Measurements from ENCODE around the gene CCNF. TPM values are rescaled to one million over a fixed set of nuclear protein-coding genes. Genes with fewer than 3 reads are reported as not detected.

CCNF gene
- total and polyA plus RNA-seq, 5 donors from 2014 or later: 3.3 to 6.9 (median 6.6) TPM

DNA sequence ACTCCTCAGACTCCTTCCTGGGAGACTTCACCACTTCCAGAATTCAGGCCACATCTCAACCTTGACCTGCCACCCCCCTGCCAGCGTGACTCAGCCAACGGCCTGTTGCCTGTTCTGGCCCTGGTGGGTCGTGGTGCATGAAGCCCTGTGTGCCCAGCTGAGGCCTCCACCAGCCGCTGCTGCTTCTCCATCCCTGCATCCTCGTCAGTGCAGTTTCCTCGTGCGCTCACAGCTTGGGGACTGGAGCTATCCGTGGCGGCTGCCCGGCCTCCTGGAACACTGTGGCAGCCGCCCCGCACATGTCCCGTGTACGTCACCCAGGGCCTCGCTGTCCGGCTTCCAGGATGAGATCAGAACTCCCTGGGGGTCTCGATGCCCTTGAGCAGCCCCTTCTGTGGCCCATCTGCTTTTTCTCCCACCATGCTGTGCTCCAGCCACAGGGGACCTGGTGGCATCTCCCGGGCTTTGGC is 22.6 kb downstream of the CCNF start:
- H3K27me3 ChIP-seq (ENCODE audit: control insufficient read depth, insufficient read depth, low read length): no peaks in the 10 kb centered on the region
- Mint-ChIP-seq H3K4me3 (no peak overlapping the region), H3K27me3 (no peaks in the 10 kb centered on the region), H3K27ac (no peak overlapping the region), H3K9me3 (no peaks in the 10 kb centered on the region), H3K4me1 (peaks cover 0 to 2% (median 0%) of the 10 kb centered on the region in 4 donors), H3K36me3 (peaks cover 21% of the 10 kb centered on the region)
- H3K27ac ChIP-seq (ENCODE audit: insufficient read depth, low read length, poor library complexity, severe bottlenecking): no peak overlapping the region
- H3K36me3 ChIP-seq (ENCODE audit: control insufficient read depth, insufficient read depth, low read length): peaks cover 13% of the 10 kb centered on the region
- DNase-seq (no peak), ATAC-seq (ENCODE audit: low read depth in 2 of 2) (no peak)
- H3K4me1 ChIP-seq (ENCODE audit: control insufficient read depth, insufficient read depth, low read length, poor library complexity, severe bottlenecking): no peaks in the 10 kb centered on the region
- H3K9me3 ChIP-seq (ENCODE audit: control insufficient read depth in 2 of 2, low read length in 2 of 2): no peaks in the 10 kb centered on the region
- H3K4me3 ChIP-seq (ENCODE audit: low read depth, low read length): no peak overlapping the region

DNA sequence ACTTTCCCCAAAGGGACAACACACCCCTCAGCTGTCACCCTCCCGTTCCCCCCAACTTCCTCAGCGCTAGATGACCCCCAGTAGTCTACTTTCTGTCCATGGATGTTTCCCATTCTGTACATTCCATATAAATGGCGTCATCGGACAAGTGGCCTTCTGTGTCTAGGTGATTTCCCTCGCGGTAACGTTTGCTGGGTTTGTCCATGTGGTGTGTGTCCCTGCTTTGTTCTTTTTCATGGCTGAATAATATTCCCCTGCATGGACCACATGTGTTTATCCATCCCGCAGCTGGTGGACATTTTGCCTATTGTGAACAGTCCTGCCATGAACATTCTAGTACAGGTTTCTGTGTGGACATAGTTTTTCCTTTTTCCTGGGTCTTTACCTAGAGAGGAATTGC is 23.4 kb downstream of the CCNF start:
- DNase-seq (no peak), ATAC-seq (ENCODE audit: low read depth in 2 of 2) (no peak)
- Mint-ChIP-seq H3K27ac (no peak overlapping the region), H3K4me3 (no peak overlapping the region), H3K36me3 (peaks cover 21% of the 10 kb centered on the region), H3K4me1 (peaks cover 0 to 2% (median under 1%) of the 10 kb centered on the region in 4 donors), H3K9me3 (no peaks in the 10 kb centered on the region), H3K27me3 (no peaks in the 10 kb centered on the region)
- no peaks in the 10 kb centered on the region for H3K4me1 ChIP-seq (ENCODE audit: control insufficient read depth, insufficient read depth, low read length, poor library complexity, severe bottlenecking)
- peaks cover 12% of the 10 kb centered on the region for H3K36me3 ChIP-seq (ENCODE audit: control insufficient read depth, insufficient read depth, low read length)
- H3K27ac ChIP-seq (ENCODE audit: insufficient read depth, low read length, poor library complexity, severe bottlenecking): no peak overlapping the region
- no peaks in the 10 kb centered on the region for H3K9me3 ChIP-seq (ENCODE audit: control insufficient read depth in 2 of 2, low read length in 2 of 2)
- no peaks in the 10 kb centered on the region for H3K27me3 ChIP-seq (ENCODE audit: control insufficient read depth, insufficient read depth, low read length)
- H3K4me3 ChIP-seq (ENCODE audit: low read depth, low read length): no peak overlapping the region

DNA sequence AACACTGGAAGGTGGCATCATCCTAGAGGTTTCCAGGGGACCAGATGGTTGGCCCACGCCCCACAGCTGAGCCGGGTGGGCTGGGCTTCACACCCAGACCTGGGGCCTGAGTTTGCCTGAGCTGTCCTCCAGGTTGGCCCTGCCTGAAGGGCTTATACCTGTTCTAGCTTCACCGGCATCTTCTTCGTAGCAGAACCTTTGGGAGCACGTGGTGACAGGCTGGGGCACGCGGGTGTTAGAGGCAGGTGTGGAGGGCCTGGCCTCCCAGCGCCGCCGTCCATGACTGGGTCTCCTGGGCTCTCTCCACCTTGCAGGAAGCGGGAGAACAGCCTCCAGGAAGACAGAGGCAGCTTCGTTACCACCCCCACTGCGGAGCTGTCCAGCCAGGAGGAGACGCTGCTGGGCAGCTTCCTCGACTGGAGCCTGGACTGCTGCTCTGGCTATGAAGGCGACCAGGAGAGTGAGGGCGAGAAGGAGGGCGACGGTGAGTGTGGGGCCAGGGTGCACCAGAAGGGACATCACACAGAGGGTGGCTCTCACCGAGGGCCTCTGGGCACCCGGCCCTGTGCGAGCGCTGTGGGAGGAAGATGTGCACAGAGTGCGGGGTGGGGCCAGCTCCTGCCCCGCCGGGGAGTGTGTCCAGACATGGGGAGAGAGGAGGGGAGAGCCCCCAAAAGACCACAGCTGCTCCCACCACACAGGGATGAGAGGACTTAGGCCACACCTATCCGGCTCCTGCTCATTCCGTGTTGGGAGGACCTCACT is 26.0 kb downstream of the CCNF start:
- Mint-ChIP-seq H3K27ac (no peak overlapping the region), H3K4me1 (peaks cover 2 to 10% (median 5%) of the 10 kb centered on the region in 4 donors), H3K36me3 (peaks cover 17% of the 10 kb centered on the region), H3K9me3 (no peaks in the 10 kb centered on the region), H3K4me3 (peak overlapping the region in 1 of 4 donors; percentile 38), H3K27me3 (no peaks in the 10 kb centered on the region)
- H3K4me1 ChIP-seq (ENCODE audit: control insufficient read depth, insufficient read depth, low read length, poor library complexity, severe bottlenecking): peaks cover 10% of the 10 kb centered on the region
- H3K9me3 ChIP-seq (ENCODE audit: control insufficient read depth in 2 of 2, low read length in 2 of 2): no peaks in the 10 kb centered on the region
- H3K36me3 ChIP-seq (ENCODE audit: control insufficient read depth, insufficient read depth, low read length): peaks cover 10% of the 10 kb centered on the region
- no peak for ATAC-seq (ENCODE audit: low read depth in 2 of 2)
- no peak for DNase-seq
- no peak overlapping the region for H3K27ac ChIP-seq (ENCODE audit: insufficient read depth, low read length, poor library complexity, severe bottlenecking)
- H3K27me3 ChIP-seq (ENCODE audit: control insufficient read depth, insufficient read depth, low read length): no peaks in the 10 kb centered on the region
- H3K4me3 ChIP-seq (ENCODE audit: low read depth, low read length): no peak overlapping the region

DNA sequence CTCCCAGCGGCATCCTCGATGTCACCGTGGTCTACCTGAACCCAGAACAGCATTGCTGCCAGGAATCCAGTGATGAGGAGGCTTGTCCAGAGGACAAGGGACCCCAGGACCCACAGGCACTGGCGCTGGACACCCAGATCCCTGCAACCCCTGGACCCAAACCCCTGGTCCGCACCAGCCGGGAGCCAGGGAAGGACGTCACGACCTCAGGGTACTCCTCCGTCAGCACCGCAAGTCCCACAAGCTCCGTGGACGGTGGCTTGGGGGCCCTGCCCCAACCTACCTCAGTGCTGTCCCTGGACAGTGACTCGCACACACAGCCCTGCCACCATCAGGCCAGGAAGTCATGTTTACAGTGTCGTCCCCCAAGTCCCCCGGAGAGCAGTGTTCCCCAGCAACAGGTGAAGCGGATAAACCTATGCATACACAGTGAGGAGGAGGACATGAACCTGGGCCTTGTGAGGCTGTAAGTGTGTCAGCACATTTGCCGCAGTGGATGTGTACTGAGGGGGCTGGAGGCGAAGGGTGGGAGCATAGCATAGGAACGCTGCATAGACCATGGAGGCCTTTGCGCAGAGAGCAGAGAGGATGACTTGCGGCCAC is 27.4 kb downstream of the CCNF start:
- Histone ChIP-seq H3K4me1 (ENCODE audit: control insufficient read depth, insufficient read depth, low read length, poor library complexity, severe bottlenecking) (peaks cover 13% of the 10 kb centered on the region), H3K9me3 (ENCODE audit: control insufficient read depth in 2 of 2, low read length in 2 of 2) (no peaks in the 10 kb centered on the region), H3K36me3 (ENCODE audit: control insufficient read depth, insufficient read depth, low read length) (peaks cover 10% of the 10 kb centered on the region), H3K27ac (ENCODE audit: insufficient read depth, low read length, poor library complexity, severe bottlenecking) (no peak overlapping the region), H3K27me3 (ENCODE audit: control insufficient read depth, insufficient read depth, low read length) (no peaks in the 10 kb centered on the region), H3K4me3 (ENCODE audit: low read depth, low read length) (no peak overlapping the region)
- peak overlapping the region in 1 of 4 donors; percentile 31 for H3K4me3 Mint-ChIP-seq
- H3K36me3 Mint-ChIP-seq: peaks cover 15% of the 10 kb centered on the region
- no peaks in the 10 kb centered on the region for H3K27me3 Mint-ChIP-seq
- ATAC-seq (ENCODE audit: low read depth in 2 of 2) (no peak), DNase-seq (no peak)
- no peaks in the 10 kb centered on the region for H3K9me3 Mint-ChIP-seq
- peak overlapping the region in 1 of 3 donors; percentile 59 for H3K27ac Mint-ChIP-seq
- peaks cover 2 to 10% (median 5%) of the 10 kb centered on the region in 4 donors for H3K4me1 Mint-ChIP-seq

DNA sequence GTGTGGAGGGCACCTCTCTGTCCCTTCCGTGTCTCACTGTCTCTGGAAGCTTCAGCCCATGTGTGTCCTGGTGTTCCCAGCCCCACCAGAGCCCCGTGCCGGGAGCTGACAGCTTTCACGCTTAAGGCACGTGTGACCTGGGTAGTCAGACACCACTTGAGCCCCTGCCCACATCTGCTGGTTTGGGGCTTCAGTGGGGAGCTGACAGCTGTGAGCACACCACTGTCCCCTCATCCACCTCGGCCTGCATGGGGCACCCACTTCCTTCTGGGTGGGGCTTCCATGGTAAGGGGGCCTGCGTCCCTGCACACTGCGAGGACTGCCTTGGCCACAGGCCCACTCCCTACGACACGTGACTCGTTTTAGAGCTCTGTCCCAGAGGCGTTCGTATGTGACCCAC is 28.0 kb downstream of the CCNF start:
- H3K27ac ChIP-seq (ENCODE audit: insufficient read depth, low read length, poor library complexity, severe bottlenecking): no peak overlapping the region
- peaks cover 13% of the 10 kb centered on the region for H3K4me1 ChIP-seq (ENCODE audit: control insufficient read depth, insufficient read depth, low read length, poor library complexity, severe bottlenecking)
- H3K27me3 Mint-ChIP-seq: no peaks in the 10 kb centered on the region
- H3K9me3 Mint-ChIP-seq: no peaks in the 10 kb centered on the region
- H3K4me3 ChIP-seq (ENCODE audit: low read depth, low read length): no peak overlapping the region
- H3K36me3 Mint-ChIP-seq: peaks cover 15% of the 10 kb centered on the region
- ATAC-seq (ENCODE audit: low read depth in 2 of 2) (no peak), DNase-seq (no peak)
- H3K27me3 ChIP-seq (ENCODE audit: control insufficient read depth, insufficient read depth, low read length): no peaks in the 10 kb centered on the region
- H3K9me3 ChIP-seq (ENCODE audit: control insufficient read depth in 2 of 2, low read length in 2 of 2): no peaks in the 10 kb centered on the region
- peaks cover 9% of the 10 kb centered on the region for H3K36me3 ChIP-seq (ENCODE audit: control insufficient read depth, insufficient read depth, low read length)
- H3K4me3 Mint-ChIP-seq: no peak overlapping the region
- peaks cover 2 to 10% (median 5%) of the 10 kb centered on the region in 4 donors for H3K4me1 Mint-ChIP-seq
- no peak overlapping the region for H3K27ac Mint-ChIP-seq

DNA sequence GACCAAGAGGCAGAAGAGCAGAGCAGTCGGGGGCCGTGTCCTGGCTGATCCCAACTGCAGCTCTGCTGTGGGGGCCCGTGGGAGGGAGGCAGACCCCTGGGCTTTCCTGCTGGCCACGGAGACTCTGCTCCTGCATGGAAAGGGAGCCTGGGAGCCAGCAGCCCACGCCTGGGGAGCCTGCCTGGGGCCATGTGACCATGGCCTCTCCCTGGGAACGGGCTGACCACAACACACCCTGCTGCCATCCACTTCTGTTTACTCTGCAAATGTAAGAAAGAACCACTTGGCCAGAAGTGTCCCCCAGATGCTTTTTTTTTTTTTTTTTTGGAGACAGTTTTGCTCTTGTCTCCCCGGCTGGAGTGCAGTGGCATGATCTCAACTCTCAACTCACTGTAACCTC is 28.7 kb downstream of the CCNF start:
- no peaks in the 10 kb centered on the region for H3K9me3 Mint-ChIP-seq
- peaks cover 2 to 10% (median 5%) of the 10 kb centered on the region in 4 donors for H3K4me1 Mint-ChIP-seq
- Histone ChIP-seq H3K27me3 (ENCODE audit: control insufficient read depth, insufficient read depth, low read length) (no peaks in the 10 kb centered on the region), H3K9me3 (ENCODE audit: control insufficient read depth in 2 of 2, low read length in 2 of 2) (no peaks in the 10 kb centered on the region), H3K4me3 (ENCODE audit: low read depth, low read length) (no peak overlapping the region), H3K36me3 (ENCODE audit: control insufficient read depth, insufficient read depth, low read length) (peaks cover 3% of the 10 kb centered on the region), H3K27ac (ENCODE audit: insufficient read depth, low read length, poor library complexity, severe bottlenecking) (no peak overlapping the region), H3K4me1 (ENCODE audit: control insufficient read depth, insufficient read depth, low read length, poor library complexity, severe bottlenecking) (peaks cover 13% of the 10 kb centered on the region)
- ATAC-seq (ENCODE audit: low read depth in 2 of 2) (no peak), DNase-seq (no peak)
- H3K27me3 Mint-ChIP-seq: no peaks in the 10 kb centered on the region
- peaks cover 8% of the 10 kb centered on the region for H3K36me3 Mint-ChIP-seq
- no peak overlapping the region for H3K27ac Mint-ChIP-seq
- peak overlapping the region in 1 of 4 donors; percentile 10 for H3K4me3 Mint-ChIP-seq

DNA sequence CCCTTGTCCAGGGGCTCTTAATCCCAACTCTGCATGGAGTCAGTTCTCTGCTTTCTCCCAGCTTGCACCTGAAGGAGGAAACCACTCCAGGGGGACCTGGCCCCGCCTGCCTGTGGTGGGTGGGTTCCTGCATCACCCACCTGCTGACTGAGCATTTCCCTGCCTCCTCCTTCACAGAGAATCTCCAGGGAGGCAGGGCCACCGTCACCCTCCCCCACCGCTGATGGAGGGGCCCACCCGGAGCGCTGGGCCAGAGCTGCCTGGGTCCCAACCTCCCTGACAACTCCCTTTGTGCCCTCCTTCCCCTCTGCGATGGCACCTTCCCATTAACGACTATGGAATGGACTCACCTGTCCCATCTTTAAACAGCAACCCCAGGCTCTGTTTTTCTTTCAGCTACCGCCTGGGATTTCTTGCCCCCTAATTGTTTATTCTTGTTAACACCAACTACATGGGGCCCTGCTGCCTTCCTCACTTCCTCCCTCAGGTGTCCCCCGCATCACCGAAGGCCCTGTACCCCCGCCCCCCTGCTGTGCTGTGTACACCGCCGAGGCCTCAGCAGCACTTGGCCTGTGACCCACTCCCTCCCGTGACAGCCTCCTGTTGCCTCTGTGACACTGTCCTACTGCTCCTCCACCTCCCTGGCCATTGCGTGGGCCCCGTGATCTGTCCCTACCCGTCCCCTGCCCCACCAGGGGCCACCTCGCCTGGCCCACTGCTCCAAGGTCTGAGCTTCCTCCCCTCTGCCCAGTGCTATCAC is 29.8 kb downstream of the CCNF start:
- H3K9me3 Mint-ChIP-seq: no peaks in the 10 kb centered on the region
- Histone ChIP-seq H3K9me3 (ENCODE audit: control insufficient read depth in 2 of 2, low read length in 2 of 2) (no peaks in the 10 kb centered on the region), H3K36me3 (ENCODE audit: control insufficient read depth, insufficient read depth, low read length) (peaks cover 2% of the 10 kb centered on the region), H3K4me3 (ENCODE audit: low read depth, low read length) (peak overlapping the region; percentile 51), H3K4me1 (ENCODE audit: control insufficient read depth, insufficient read depth, low read length, poor library complexity, severe bottlenecking) (peaks cover 13% of the 10 kb centered on the region), H3K27ac (ENCODE audit: insufficient read depth, low read length, poor library complexity, severe bottlenecking) (no peak overlapping the region), H3K27me3 (ENCODE audit: control insufficient read depth, insufficient read depth, low read length) (no peaks in the 10 kb centered on the region)
- no peak for ATAC-seq (ENCODE audit: low read depth in 2 of 2)
- DNase-seq: no peak
- peak overlapping the region; percentile 79 to 97 (median 86) for H3K4me3 Mint-ChIP-seq
- H3K36me3 Mint-ChIP-seq: no peaks in the 10 kb centered on the region
- H3K27me3 Mint-ChIP-seq: no peaks in the 10 kb centered on the region
- peaks cover 2 to 10% (median 5%) of the 10 kb centered on the region in 4 donors for H3K4me1 Mint-ChIP-seq
- H3K27ac Mint-ChIP-seq: peak overlapping the region; percentile 21 to 91 (median 61)

Measured in CD4-positive, CD25-positive, alpha-beta regulatory T cell (primary cell).